ENCODE data around the gene PCED1B.
"Not testable (repeated sequence)": the region's sequence is repeated elsewhere in the genome, so short reads cannot be mapped to it uniquely, and the experiment has no call there.

Gene PCED1B

GRCh38 chr12:47166365-47166764, 86.9 kb downstream of the PCED1B start:
- no peak for ATAC-seq
- no peak for TF ChIP-seq POU6F1 (CRISPR knock-in tag; IDR thresholded peaks at IDR 0.05; ENCODE audit: borderline replicate concordance, low read depth)
- TF ChIP-seq, protein P1, sequence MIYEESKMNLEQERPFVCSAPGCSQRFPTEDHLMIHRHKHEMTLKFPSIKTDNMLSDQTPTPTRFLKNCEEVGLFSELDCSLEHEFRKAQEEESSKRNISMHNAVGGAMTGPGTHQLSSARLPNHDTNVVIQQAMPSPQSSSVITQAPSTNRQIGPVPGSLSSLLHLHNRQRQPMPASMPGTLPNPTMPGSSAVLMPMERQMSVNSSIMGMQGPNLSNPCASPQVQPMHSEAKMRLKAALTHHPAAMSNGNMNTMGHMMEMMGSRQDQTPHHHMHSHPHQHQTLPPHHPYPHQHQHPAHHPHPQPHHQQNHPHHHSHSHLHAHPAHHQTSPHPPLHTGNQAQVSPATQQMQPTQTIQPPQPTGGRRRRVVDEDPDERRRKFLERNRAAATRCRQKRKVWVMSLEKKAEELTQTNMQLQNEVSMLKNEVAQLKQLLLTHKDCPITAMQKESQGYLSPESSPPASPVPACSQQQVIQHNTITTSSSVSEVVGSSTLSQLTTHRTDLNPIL (CRISPR knock-in tag; IDR thresholded peaks at IDR 0.05; ENCODE audit: low read depth) = no peak
- TF ChIP-seq, protein P2, sequence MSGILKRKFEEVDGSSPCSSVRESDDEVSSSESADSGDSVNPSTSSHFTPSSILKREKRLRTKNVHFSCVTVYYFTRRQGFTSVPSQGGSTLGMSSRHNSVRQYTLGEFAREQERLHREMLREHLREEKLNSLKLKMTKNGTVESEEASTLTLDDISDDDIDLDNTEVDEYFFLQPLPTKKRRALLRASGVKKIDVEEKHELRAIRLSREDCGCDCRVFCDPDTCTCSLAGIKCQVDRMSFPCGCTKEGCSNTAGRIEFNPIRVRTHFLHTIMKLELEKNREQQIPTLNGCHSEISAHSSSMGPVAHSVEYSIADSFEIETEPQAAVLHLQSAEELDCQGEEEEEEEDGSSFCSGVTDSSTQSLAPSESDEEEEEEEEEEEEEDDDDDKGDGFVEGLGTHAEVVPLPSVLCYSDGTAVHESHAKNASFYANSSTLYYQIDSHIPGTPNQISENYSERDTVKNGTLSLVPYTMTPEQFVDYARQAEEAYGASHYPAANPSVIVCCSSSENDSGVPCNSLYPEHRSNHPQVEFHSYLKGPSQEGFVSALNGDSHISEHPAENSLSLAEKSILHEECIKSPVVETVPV (CRISPR knock-in tag; IDR thresholded peaks at IDR 0.05) = no peak
- TF ChIP-seq RARB (CRISPR knock-in tag; IDR thresholded peaks at IDR 0.05) = no peak
- no peak for TF ChIP-seq CSDC2 (CRISPR knock-in tag; IDR thresholded peaks at IDR 0.05)
- TF ChIP-seq TOX (CRISPR knock-in tag; IDR thresholded peaks at IDR 0.05; ENCODE audit: borderline replicate concordance) = no peak
- TF ChIP-seq SNAI2 (CRISPR knock-in tag; IDR thresholded peaks at IDR 0.05) = no peak
- no peak for TF ChIP-seq ESRRG (CRISPR knock-in tag; IDR thresholded peaks at IDR 0.05)
- TF ChIP-seq ZFP30 (CRISPR knock-in tag; IDR thresholded peaks at IDR 0.05) = no peak
- TF ChIP-seq ZFP3 (CRISPR knock-in tag; IDR thresholded peaks at IDR 0.05) = no peak
- TF ChIP-seq ZNF565 (CRISPR knock-in tag; conservative IDR thresholded peaks at IDR 0.05; ENCODE audit: low read depth) = no peak
- TF ChIP-seq ARNTL (CRISPR knock-in tag; IDR thresholded peaks at IDR 0.05; ENCODE audit: borderline replicate concordance, low read depth) = no peak
- no peak for TF ChIP-seq OSR1 (CRISPR knock-in tag; IDR thresholded peaks at IDR 0.05)
- TF ChIP-seq ZC3H10 (CRISPR knock-in tag; IDR thresholded peaks at IDR 0.05) = no peak
- TF ChIP-seq, protein P3, sequence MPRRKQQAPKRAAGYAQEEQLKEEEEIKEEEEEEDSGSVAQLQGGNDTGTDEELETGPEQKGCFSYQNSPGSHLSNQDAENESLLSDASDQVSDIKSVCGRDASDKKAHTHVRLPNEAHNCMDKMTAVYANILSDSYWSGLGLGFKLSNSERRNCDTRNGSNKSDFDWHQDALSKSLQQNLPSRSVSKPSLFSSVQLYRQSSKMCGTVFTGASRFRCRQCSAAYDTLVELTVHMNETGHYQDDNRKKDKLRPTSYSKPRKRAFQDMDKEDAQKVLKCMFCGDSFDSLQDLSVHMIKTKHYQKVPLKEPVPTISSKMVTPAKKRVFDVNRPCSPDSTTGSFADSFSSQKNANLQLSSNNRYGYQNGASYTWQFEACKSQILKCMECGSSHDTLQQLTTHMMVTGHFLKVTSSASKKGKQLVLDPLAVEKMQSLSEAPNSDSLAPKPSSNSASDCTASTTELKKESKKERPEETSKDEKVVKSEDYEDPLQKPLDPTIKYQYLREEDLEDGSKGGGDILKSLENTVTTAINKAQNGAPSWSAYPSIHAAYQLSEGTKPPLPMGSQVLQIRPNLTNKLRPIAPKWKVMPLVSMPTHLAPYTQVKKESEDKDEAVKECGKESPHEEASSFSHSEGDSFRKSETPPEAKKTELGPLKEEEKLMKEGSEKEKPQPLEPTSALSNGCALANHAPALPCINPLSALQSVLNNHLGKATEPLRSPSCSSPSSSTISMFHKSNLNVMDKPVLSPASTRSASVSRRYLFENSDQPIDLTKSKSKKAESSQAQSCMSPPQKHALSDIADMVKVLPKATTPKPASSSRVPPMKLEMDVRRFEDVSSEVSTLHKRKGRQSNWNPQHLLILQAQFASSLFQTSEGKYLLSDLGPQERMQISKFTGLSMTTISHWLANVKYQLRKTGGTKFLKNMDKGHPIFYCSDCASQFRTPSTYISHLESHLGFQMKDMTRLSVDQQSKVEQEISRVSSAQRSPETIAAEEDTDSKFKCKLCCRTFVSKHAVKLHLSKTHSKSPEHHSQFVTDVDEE (CRISPR knock-in tag; IDR thresholded peaks at IDR 0.05) = no peak
- TF ChIP-seq PPARA (CRISPR knock-in tag; IDR thresholded peaks at IDR 0.05; ENCODE audit: borderline replicate concordance) = no peak
- TF ChIP-seq GLIS3 (CRISPR knock-in tag; IDR thresholded peaks at IDR 0.05) = no peak
- TF ChIP-seq TCF4 (CRISPR knock-in tag; IDR thresholded peaks at IDR 0.05; ENCODE audit: borderline replicate concordance) = no peak
- no peak for TF ChIP-seq PATZ1 (CRISPR knock-in tag; IDR thresholded peaks at IDR 0.05; ENCODE audit: borderline replicate concordance)

DNA sequence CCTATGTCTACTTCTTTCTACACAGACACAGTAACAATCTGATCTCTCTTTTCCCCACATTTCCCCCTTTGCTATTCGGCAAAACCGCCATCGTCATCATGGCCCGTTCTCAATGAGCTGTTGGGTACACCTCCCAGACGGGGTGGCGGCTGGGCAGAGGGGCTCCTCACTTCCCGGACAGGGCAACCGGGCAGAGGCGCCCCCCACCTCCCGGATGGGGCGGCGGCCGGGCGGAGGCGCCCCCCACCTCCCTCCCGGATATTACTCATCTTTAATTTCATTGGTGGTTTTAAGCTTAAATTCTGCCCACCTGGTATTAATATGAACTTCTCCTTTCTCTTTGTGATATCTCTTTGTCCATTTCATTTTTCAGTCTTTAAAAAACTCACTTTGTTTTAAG, 90.9 kb downstream of the PCED1B start:
- not testable (repeated sequence) for ATAC-seq

- no peak for TF ChIP-seq PPARA (CRISPR knock-in tag; IDR thresholded peaks at IDR 0.05; ENCODE audit: borderline replicate concordance)
- no peak for TF ChIP-seq TCF4 (CRISPR knock-in tag; IDR thresholded peaks at IDR 0.05; ENCODE audit: borderline replicate concordance)
- TF ChIP-seq ZC3H10 (CRISPR knock-in tag; IDR thresholded peaks at IDR 0.05) = no peak
- no peak for TF ChIP-seq CSDC2 (CRISPR knock-in tag; IDR thresholded peaks at IDR 0.05)
- TF ChIP-seq ZFP3 (CRISPR knock-in tag; IDR thresholded peaks at IDR 0.05) = no peak
- no peak for TF ChIP-seq ESRRG (CRISPR knock-in tag; IDR thresholded peaks at IDR 0.05)
- no peak for TF ChIP-seq RARB (CRISPR knock-in tag; IDR thresholded peaks at IDR 0.05)
- no peak for TF ChIP-seq GLIS3 (CRISPR knock-in tag; IDR thresholded peaks at IDR 0.05)
- no peak for TF ChIP-seq POU6F1 (CRISPR knock-in tag; IDR thresholded peaks at IDR 0.05; ENCODE audit: borderline replicate concordance, low read depth)
- no peak for TF ChIP-seq ZFP30 (CRISPR knock-in tag; IDR thresholded peaks at IDR 0.05)
- no peak for ATAC-seq
Observed at GRCh38 chr12:47178014-47178413, 98.6 kb downstream of the PCED1B start.

- ATAC-seq = not testable (repeated sequence)
Observed at GRCh38 chr12:47182164-47182938, 102.9 kb downstream of the PCED1B start.
